Tibial nerve (tissue), 4 donors: ENCODE results near the gene CARS2. TPM values are rescaled to one million over a fixed set of nuclear protein-coding genes. Genes with fewer than 3 reads are reported as not detected.
A peak's percentile ranks its signal among the peaks of the same experiment; 100 is the strongest.
"Not testable (repeated sequence)": the region's sequence is repeated elsewhere in the genome, so short reads cannot be mapped to it uniquely, and the experiment has no call there.

Experiments
- DNase-seq, 2 donors: peaks; one replicate each; pipeline ENCODE4 v3.0.0-alpha.2; 2019; ENCODE audit warnings: low spot score in 2 of 2
- H3K27ac ChIP-seq, 4 donors: fragments of 200-600 bp; sonication (generic) in 3 of 4; one replicate each; pipeline ENCODE4 v1.5.1; 2017 to 2019; ENCODE audit warnings: mild to moderate bottlenecking in 1 of 4
- H3K27me3 ChIP-seq, 2 donors: fragments of 200-600 bp; sonication (generic) in 1 of 2; one replicate each; pipeline versions ENCODE4 v1.5.1 to v1.6.0; 2017 to 2019
- H3K36me3 ChIP-seq, 3 donors: fragments of 200-600 bp; sonication (generic); one replicate each; pipeline ENCODE4 v1.5.1; 2018 to 2019
- H3K4me1 ChIP-seq, 4 donors: fragments of 200-600 bp; sonication (generic) in 3 of 4; one replicate each; pipeline ENCODE4 v1.5.1; 2017 to 2019
- H3K4me3 ChIP-seq, 4 donors: fragments of 200-600 bp; sonication (generic) in 3 of 4; one replicate each; pipeline ENCODE4 v1.5.1; 2017 to 2019; ENCODE audit warnings: mild to moderate bottlenecking in 1 of 4, moderate library complexity in 1 of 4
- H3K9me3 ChIP-seq, 4 donors: fragments of 200-600 bp; sonication (generic) in 3 of 4; one replicate each; pipeline ENCODE4 v1.5.1; 2017 to 2019
- EP300 ChIP-seq, 2 donors: sonication (generic); formaldehyde crosslinking; IDR thresholded peaks; one replicate each; pipeline ENCODE4 v1.6.1; 2017; ENCODE audit warnings: antibody characterized with exemption in 2 of 2, mild to moderate bottlenecking in 1 of 2
- POLR2A ChIP-seq, 2 donors: fragments of 450-650 bp; IDR thresholded peaks; one replicate each; pipeline ENCODE4 v1.6.1; 2017; ENCODE audit warnings: antibody characterized with exemption in 2 of 2, mild to moderate bottlenecking in 2 of 2, moderate library complexity in 2 of 2
- WGBS, 2 donors: methylation state at CpG; one replicate each; pipeline ENCODE4 v1.1.5; 2018; 5-methylcytosine and 5-hydroxymethylcytosine counted together
- total RNA-seq, 4 donors: library from RNA; depleted of rRNA; stranded (reverse); fragments of >200 nt; gene quantifications; one replicate each; pipeline ENCODE4 v1.1.0, GENCODE V29; 2016
- TF ChIP-seq, protein P1 (sequence below), 5 experiments: fragments of 200-600 bp in 3 of 5; fragments of 450-650 bp in 2 of 5; sonication (generic) in 3 of 5; IDR thresholded peaks; one replicate each; pipeline ENCODE4 v1.5.1; 2016 to 2019; ENCODE audit warnings: antibody characterized with exemption in 5 of 5, mild to moderate bottlenecking in 3 of 5, moderate library complexity in 2 of 5

Gene CARS2
- total RNA-seq, 4 donors from 2014 or later: 33.7 to 68.4 (median 64.3) TPM

DNA sequence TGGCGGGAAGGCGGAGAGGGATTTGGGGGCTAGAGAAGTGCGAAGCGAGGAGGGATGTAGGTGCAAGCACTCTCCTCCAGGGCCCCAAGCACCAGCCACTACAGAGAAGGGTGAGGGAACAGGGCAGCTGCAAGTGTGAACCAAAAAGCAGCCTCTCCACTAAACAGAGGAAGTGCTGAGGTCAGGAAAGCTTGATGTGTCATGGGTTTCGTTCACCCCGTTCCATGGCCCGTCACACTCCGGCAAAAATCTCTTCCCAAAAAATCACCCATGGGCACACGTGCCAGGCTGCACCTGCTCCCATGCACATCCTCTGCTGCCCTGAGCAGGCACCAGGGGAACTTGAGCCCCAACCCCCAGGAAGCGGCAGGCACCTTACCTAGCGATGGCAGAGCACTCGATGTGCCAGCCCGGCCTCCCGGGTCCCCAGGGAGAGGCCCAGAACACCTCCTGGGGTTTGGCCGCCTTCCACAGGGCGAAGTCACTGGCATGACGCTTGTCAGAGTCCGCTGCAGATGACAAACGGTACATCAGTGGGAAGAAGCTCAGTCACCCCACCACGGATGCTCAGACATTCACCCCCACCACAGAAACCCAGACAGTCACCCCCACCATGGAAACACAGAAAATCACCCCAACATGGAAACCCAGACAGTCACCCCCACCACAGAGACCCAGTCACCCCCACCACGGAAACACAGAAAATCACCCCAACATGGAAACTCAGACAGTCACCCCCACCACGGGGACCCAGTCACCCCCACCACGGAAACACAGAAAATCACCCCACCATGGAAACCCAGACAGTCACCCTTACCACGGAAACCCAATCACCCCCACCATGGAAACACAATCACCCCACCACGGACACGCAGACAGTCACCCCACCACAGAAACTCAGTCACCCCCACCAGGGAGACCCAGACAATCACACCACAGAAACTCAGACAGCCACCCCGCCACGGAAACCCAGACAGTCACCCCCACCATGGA, 29.0 kb downstream of the CARS2 start:
- WGBS, 2 donors: 90 to 93% methylated on average over 23 of the region's 28 CpGs
- no peaks in the 10 kb centered on the region for H3K27me3 ChIP-seq
- no peak overlapping the region for H3K4me3 ChIP-seq
- TF ChIP-seq EP300 (IDR thresholded peaks at IDR 0.05) (no peak), POLR2A (IDR thresholded peaks at IDR 0.05) (no peak)
- TF ChIP-seq, protein P1, sequence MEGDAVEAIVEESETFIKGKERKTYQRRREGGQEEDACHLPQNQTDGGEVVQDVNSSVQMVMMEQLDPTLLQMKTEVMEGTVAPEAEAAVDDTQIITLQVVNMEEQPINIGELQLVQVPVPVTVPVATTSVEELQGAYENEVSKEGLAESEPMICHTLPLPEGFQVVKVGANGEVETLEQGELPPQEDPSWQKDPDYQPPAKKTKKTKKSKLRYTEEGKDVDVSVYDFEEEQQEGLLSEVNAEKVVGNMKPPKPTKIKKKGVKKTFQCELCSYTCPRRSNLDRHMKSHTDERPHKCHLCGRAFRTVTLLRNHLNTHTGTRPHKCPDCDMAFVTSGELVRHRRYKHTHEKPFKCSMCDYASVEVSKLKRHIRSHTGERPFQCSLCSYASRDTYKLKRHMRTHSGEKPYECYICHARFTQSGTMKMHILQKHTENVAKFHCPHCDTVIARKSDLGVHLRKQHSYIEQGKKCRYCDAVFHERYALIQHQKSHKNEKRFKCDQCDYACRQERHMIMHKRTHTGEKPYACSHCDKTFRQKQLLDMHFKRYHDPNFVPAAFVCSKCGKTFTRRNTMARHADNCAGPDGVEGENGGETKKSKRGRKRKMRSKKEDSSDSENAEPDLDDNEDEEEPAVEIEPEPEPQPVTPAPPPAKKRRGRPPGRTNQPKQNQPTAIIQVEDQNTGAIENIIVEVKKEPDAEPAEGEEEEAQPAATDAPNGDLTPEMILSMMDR (IDR thresholded peaks at IDR 0.05): no peak
- peak overlapping the region in 1 of 4 donors; percentile 45 for H3K27ac ChIP-seq
- peaks cover 0 to 64% (median 3%) of the 10 kb centered on the region in 3 donors for H3K36me3 ChIP-seq
- H3K9me3 ChIP-seq: peaks cover 0 to 6% (median 0%) of the 10 kb centered on the region in 4 donors
- no peaks in the 10 kb centered on the region for H3K4me1 ChIP-seq
- DNase-seq: no peak

DNA sequence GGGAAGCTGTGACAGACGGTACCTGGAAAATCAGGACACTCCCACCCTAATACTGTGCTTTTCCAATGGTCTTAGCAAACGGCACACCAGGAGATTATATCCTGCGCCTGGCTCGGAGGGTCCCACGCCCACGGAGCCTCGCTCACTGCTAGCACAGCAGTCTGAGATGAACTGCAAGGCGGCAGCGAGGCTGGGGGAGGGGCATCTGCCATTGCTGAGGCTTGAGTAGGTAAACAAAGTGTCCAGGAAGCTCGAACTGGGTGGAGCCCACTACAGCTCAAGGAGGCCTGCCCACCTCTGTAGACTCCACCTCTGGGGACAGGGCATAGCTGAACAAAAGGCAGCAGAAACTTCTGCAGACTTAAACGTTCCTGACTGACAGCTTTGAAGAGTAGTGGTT, 36.1 kb downstream of the CARS2 start:
- Histone ChIP-seq H3K9me3 (peaks cover 0 to 13% (median 0%) of the 10 kb centered on the region in 4 donors), H3K36me3 (peaks cover 5 to 76% (median 10%) of the 10 kb centered on the region in 3 donors)
- H3K4me3 ChIP-seq, H3K27ac ChIP-seq, H3K4me1 ChIP-seq, DNase-seq, H3K27me3 ChIP-seq: not testable (repeated sequence)
- WGBS, 2 donors: 95 to 99% methylated on average over 11 of the region's 11 CpGs

DNA sequence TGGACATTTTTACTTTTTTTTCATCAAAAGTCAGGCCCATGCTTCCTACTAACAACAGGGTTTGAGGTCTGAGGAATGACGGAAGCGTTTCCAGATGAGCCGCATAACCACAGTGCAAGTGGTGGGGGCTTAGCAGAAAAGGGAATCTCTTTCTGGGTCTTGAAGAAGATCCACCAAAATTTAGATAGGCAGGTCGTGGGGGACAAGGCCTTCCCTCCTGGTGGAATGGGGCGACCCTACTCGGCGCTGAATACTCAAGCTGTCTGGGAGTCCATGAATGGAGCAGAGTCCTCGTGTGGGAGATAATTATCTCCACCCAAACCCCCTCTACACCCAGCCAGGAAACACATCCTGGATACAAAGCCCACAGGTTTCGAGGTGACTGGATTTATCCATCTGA, 36.9 kb downstream of the CARS2 start:
- no peaks in the 10 kb centered on the region for H3K27me3 ChIP-seq
- WGBS, 2 donors: 90 to 96% methylated on average over 9 of the region's 9 CpGs
- no peaks in the 10 kb centered on the region for H3K4me1 ChIP-seq
- H3K9me3 ChIP-seq: peaks cover 0 to 9% (median 0%) of the 10 kb centered on the region in 4 donors
- H3K4me3 ChIP-seq: no peak overlapping the region
- H3K27ac ChIP-seq: no peak overlapping the region
- no peak for DNase-seq
- TF ChIP-seq, protein P1 (IDR thresholded peaks at IDR 0.05): no peak
- TF ChIP-seq EP300 (IDR thresholded peaks at IDR 0.05) (no peak), POLR2A (IDR thresholded peaks at IDR 0.05) (no peak)
- H3K36me3 ChIP-seq: peaks cover 5 to 77% (median 10%) of the 10 kb centered on the region in 3 donors

DNA sequence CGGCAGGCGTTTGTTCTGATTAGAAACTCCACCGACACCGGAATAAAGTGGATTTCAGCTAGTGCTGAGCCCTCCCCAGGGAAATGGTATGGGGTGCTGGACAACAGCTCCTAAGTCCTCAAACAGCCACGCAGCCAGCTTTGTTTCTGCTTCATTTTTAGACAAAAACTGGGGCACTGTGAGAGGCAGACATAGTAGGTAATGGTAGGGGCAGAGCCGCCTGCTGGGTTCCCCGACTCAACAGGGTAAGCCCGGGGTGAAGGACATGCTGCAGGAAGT, 39.7 kb downstream of the CARS2 start:
- Histone ChIP-seq H3K36me3 (peaks cover 7 to 100% (median 10%) of the 10 kb centered on the region in 3 donors), H3K4me1 (no peaks in the 10 kb centered on the region), H3K27ac (no peak overlapping the region), H3K9me3 (peaks cover 0 to 7% (median 0%) of the 10 kb centered on the region in 4 donors), H3K4me3 (no peak overlapping the region), H3K27me3 (no peaks in the 10 kb centered on the region)
- TF ChIP-seq POLR2A (IDR thresholded peaks at IDR 0.05) (no peak), EP300 (IDR thresholded peaks at IDR 0.05) (no peak)
- TF ChIP-seq, protein P1 (IDR thresholded peaks at IDR 0.05): no peak
- 76 to 84% methylated on average over 8 of the region's 8 CpGs for WGBS, 2 donors
- DNase-seq: no peak

- Histone ChIP-seq H3K36me3 (peaks cover 7 to 100% (median 10%) of the 10 kb centered on the region in 3 donors), H3K9me3 (peaks cover 0 to 10% (median 0%) of the 10 kb centered on the region in 4 donors), H3K4me3 (no peak overlapping the region), H3K27ac (no peak overlapping the region), H3K27me3 (no peaks in the 10 kb centered on the region), H3K4me1 (no peaks in the 10 kb centered on the region)
- TF ChIP-seq POLR2A (IDR thresholded peaks at IDR 0.05): no peak
- DNase-seq: no peak
- WGBS, 2 donors: 83 to 88% methylated on average over 20 to 23 of the region's 23 CpGs
These were observed 40.2 kb downstream of the CARS2 start for GRCh38 chr13:110665491-110666254.

DNA sequence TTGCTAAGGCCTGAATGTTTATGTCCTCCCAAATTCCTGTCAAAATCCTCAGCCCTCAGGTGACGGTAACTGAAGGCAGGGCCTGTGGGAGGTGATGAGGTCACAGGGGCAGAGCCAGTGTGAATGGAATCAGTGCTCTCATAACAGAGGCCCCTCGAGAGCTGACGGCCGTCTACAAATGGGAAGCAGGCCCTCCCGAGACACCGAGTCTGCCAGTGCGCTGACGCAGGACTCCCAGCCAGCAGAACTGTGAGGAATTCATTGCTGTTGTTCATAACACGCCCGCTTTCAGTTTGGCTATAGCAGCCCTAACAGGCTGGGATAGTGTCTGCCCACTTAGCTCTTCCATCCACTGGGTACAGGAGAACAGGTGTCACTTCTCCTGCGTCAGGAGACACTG, 41.2 kb downstream of the CARS2 start:
- Histone ChIP-seq H3K36me3 (peaks cover 2 to 100% (median 4%) of the 10 kb centered on the region in 3 donors), H3K9me3 (peaks cover 0 to 14% (median 0%) of the 10 kb centered on the region in 4 donors), H3K27me3 (no peaks in the 10 kb centered on the region), H3K27ac (no peak overlapping the region), H3K4me1 (no peaks in the 10 kb centered on the region), H3K4me3 (no peak overlapping the region)
- TF ChIP-seq, protein P1 (IDR thresholded peaks at IDR 0.05): no peak
- no peak for TF ChIP-seq POLR2A (IDR thresholded peaks at IDR 0.05)
- TF ChIP-seq EP300 (IDR thresholded peaks at IDR 0.05): no peak
- 81 to 96% methylated on average over 11 of the region's 11 CpGs for WGBS, 2 donors
- DNase-seq: no peak
